GM18868 (cell line): ENCODE results near the gene GDF15.

Experiments
- ATAC-seq: cut with Tn5 transposase; IDR thresholded peaks from one replicate; pipeline ENCODE4 v1.9.1; 2021; ENCODE audit warnings: mild to moderate bottlenecking, moderate library complexity; ENCODE audit not compliant: unreplicated experiment

Gene GDF15

DNA sequence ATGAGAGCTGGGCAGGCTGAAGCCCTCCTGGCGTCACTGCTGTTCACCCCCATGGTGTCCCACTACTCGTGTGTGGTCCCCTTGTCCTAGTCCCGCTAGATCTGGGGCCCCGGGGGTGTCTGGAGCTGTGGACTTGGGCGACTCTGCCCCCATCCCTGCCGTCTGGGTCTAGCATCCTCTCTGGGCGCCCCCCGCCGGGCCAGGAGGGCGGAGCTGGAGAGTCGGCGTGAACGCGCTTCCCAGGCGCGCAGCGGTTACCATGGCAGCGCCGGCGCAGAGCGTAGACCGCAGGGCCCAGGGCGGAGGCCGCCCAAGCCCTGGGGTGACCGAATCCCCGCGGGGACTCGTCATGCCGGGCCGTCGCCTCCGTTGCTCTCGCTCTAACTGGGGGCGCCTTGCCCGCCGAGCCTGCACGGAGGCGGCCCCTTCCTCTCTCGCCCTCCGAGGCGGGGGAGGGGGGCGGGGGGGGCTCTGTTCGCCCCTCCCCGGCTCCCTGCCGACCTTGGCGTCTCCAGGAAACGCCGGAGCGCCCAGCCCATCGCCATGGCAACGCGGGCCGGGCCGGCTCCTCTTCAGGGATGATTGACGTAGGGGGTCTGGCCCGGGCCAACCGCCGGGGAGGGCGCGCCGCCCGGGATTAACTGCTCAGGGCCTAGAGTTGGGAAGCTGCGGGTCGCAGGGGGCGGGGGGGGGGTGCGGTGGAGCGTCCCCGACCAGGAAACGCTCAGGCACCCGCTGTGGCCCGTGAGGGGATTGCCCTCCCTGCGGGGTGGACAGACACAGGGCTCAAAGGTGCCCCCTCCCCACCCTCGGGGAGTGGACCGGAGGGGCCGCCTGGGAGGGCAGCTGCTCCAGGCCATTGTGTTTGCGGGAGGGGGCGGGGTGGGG, 43.1 kb downstream of the GDF15 start:
- peak; percentile 71 for ATAC-seq

DNA sequence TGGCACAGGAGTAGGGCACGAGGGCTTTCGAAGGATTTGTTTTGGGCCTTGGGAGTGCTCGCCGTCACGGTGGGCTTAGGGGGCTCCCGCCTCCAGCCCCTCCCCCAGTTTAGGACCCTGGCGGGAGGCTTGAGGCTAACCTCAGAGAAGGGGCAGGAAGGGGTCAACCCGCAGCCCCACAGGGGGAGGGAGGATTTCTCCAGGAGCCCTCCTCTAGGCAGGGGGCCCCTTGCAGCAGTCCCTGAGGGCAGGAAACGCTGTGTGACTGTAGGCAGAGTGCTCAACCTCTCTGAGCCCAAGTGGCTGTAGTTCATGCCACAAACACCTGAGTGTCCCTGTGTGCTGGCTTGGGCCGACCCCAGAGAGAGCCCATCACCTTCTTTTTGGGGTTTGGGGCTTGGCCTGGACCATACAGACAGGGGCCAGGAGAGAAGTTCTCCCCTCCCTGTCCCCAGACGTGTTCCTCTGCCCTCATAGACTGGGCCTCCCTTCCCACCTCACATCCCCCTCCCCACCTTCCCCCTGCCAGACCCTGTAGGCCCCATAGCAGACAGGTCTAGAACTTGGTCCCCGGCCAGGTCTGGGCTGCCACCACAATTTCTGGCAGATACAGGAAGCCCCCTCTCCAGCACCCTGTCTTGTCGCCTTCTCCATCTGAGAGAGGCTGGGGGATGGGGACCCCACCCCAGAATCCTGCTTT, 43.9 kb downstream of the GDF15 start:
- ATAC-seq = no peak

DNA sequence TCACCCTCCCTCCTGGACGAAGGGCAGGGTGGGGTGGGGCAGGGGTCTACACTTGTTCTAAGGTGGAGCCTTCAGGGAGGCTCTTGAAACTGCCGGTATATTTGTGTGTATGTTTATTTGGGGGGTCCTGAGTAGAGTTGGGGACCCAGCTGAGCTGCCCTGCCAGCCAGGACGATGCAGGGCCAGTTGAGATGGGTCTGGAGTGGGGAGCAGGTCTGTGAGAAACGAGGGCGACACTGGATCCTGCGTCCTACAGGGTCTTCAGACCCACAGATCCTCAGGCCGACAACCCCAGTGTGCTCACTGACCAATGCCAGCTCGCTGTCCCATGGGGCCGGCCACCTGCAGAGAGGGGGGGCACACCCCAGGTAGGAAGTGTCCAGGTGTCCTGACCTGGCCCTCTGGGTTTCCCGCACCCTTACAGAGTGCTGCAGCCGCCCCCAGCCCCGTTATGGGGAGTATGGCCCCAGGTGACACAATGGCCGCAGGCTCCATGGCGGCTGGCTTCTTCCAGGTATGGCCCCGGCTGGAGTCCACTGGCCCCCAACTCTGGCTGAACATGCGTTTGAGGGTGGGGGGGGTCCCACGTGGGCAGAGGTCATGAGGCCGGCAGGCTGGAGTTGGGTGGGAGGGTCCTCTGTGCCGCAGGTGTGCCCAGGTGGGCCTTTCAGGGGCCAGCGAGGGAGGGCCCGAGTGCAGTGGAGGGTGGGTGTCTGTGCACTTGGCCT, 44.6 kb downstream of the GDF15 start:
- ATAC-seq = no peak

DNA sequence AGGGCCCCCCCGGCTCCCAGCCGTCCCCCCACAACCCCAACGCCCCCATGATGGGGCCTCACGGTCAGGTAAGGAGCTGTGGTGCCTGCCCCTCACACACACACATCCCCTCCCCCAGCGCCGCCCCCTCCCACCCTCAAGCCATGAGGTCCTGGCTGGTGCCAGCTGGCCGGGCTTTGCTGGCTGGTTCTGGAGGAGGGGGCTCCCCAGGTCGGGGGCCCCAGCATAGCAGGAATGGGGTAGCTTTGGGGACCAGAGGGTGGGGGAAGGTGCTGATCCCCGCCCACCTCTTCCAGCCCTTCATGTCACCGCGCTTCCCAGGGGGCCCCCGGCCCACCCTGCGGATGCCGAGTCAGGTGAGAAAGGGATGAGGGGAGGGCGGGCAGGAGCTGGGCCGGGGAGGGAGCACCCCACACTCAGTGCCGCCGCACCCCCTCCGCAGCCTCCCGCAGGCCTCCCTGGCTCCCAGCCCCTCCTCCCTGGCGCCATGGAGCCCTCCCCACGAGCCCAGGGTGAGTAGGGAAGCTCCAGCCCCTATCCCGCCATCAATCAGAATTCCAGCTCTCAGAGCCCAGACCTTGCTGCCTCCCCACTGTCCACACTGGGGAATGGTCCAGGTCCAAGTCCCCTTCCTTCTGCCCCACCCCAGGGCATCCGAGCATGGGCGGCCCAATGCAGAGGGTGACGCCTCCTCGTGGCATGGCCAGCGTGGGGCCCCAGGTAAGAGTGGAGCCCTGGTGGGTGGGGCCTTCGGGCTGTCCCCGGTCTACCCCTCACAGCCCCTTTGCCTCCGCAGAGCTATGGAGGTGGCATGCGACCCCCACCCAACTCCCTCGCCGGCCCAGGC, 45.6 kb downstream of the GDF15 start:
- ATAC-seq = no peak

DNA sequence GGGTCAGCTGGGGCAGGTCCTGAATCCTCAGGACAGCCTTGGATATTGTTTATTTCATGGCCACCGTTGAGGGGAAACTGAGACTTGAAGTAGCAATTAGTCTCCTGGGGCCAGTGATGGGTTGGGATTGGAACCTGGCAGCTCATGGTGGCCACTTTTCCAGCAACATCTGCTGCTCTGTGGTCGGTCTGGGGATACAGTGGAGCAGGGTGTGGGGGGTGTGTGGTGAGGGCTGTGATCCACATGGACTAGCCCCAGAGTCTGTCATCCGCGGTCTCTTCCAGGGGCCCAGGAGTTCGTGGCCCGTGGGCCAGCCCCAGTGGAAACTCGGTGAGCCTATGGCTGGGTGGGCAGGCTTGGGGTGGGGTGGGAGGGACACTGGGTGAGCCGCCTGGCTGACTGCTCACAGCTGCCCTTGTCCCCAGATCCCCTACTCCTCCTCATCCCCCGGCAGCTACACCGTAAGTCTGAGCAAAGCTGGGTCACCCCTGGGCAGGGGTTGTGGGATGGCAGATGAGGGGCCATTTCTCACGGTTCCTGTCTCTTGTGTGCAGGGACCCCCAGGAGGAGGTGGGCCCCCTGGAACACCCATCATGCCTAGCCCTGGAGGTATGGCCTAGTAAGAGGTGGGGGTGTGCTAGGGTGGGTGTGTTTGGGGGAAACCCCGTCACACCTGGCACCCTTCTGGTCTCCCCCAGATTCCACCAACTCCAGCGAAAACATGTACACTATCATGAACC, 46.5 kb downstream of the GDF15 start:
- ATAC-seq = no peak

DNA sequence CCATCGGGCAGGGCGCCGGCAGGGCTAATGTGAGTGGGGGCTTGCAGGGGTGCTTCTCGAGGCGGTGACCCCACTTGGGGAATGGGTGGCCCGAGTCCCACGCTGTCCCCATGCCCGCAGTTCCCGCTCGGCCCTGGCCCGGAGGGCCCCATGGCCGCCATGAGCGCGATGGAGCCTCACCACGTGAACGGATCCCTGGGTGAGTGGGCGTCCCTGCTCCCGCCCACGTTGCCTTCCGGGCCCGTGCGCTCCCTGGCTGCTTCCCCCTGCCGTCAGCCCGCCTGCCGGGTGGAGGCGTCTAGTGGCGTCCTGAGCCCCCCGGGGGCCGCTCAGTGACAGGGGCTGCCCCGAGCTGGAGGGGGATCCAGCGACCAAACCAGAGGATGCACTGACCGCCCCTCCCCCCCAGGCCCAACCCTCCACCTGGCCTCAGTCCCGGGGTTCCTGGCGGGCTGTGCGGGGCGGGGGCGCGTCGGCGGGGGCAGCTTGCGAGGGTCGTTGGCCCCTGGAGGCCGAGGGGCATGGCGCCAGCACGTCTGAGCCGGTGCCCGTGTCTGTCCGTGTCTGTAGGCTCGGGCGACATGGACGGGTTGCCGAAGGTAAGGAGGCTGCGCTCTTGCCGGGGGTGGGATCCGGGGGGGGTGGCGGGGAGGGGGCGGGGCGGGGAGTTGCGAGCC, 47.2 kb downstream of the GDF15 start:
- ATAC-seq = no peak

DNA sequence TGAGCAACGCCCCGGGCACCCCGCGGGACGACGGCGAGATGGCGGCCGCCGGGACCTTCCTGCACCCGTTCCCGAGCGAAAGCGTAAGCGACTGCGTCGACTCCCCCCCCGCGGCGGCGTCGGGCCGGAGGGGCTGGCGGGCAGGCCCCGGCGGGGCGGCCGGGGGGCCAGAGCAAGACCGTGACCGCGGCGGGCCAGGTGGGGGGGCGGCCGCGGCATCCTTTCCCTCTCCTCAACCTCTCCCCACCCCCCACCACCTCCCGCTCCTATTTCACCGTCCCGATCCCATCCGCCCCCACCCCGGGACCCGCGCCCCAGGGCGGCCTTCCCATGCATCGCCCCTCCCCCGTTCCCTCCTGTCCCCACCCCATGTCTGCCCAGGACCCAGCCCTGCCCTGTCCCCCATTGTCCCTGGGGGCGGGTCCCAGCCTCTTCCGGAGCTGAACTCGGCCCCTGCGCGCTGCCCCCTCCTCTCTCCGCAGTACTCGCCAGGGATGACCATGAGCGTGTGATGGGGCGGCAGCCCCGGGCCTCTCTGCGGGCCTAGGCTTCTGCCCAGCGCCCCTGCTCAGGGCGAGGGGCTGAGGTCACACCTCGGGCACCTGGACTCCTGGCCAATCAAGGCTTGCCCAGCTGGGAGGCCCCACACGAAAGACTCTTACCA, 47.9 kb downstream of the GDF15 start:
- no peak for ATAC-seq

DNA sequence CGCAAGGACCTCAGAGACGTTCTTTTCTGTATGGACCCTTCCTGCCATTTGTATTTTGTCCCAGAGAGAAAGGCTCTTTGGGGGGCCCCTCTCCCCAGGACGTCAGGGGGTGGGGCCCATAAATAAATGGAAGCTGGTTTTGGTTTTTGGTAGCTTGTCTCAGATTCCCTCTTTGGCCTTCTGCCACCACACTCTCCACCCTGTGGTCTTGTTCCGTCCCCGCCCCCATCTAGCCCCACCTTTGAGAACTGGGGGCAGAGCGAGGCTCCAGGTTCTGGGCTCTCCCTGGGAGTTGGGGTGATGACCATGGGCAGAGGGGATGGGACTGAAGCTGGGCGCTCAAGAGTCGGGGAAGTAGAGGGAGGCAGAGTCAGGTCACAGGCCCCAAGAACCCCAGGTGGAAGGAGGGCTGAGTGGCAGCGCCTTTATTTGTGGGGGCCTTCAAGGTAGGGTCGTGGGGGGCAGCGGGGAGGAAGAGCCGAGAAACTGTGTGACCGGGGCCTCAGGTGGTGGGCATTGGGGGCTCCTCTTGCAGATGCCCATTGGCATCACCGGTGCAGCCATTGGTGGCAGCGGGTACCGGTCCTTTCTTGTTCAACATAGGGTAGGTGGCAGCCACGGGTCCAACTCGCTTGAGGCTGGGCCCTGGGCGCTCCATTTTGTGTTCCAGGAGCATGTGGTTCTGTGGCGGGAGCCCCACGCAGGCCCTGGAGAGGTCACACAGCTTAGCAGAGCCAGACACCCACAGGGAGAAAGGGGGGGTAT, 48.6 kb downstream of the GDF15 start:
- no peak for ATAC-seq

DNA sequence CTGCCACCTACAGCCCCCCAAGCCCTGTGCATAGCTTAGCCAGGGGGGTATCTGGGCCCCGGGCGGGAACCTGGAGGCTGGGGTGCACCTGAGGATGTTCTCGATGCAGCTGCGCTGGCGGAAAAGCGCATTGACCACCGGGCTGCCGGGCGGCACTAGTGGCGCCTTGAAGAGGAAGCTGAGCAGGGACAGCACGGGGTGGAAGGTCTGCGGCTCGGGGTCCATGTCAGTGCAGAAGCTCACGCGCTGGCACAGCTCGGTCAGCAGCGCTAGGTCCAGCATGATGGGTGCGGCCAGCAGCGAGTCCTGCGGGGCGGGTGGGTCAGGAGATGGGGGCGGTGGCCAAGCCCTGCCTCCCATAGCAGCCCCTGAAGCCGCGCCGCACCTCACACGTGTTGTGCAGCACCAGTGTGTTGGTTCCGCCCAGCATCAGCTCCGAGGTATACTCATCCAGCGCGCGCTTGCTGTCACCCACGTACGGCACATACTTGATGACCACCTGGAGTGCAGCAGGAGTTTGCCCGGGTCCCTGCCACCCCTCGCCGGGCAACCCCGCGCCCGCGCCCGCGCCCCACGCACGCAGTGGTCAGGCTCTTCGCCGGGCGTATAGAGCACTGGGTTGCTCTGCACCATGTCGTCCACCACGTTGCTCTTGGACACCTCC, 49.4 kb downstream of the GDF15 start:
- ATAC-seq = no peak

DNA sequence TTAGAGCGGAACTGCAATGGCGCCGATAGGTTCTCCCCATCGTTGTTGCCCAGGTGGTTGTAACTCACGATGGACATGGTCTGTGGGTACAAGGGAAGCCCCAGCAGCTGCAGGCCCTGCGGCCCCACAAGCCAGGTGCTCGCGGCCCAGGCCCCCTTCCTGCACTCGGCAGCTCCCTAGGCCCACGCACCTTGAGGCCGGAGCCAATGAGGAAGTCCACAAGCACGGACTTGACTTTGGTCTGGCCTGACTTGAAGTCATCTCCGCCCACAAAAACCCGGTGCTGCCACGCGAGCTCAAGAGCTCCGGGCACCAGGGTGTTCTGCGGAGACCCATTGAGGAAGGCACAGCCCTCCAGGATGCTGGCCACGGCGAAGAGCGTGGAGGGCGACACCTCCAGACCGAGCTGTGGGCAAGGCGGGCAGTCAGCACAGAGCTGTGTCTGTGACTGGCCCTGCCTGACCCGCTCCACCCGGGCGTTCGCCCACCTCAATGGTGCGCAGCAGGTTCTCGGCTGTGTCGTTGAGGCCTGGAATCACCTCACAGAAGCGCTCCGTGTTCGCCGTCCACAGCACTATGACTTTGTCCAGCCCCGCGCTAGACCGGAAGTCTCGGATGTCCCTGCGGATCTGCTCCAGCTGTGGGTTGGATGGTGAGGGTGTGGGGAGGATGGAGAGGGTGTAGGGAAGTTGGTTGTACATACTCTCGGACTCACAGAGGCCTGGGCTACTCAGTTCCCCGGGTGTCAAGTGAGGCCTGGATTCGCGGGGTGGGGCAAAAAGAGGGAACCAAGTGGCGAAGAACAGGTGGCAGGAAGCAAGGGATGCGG, 50.1 kb downstream of the GDF15 start:
- no peak for ATAC-seq

DNA sequence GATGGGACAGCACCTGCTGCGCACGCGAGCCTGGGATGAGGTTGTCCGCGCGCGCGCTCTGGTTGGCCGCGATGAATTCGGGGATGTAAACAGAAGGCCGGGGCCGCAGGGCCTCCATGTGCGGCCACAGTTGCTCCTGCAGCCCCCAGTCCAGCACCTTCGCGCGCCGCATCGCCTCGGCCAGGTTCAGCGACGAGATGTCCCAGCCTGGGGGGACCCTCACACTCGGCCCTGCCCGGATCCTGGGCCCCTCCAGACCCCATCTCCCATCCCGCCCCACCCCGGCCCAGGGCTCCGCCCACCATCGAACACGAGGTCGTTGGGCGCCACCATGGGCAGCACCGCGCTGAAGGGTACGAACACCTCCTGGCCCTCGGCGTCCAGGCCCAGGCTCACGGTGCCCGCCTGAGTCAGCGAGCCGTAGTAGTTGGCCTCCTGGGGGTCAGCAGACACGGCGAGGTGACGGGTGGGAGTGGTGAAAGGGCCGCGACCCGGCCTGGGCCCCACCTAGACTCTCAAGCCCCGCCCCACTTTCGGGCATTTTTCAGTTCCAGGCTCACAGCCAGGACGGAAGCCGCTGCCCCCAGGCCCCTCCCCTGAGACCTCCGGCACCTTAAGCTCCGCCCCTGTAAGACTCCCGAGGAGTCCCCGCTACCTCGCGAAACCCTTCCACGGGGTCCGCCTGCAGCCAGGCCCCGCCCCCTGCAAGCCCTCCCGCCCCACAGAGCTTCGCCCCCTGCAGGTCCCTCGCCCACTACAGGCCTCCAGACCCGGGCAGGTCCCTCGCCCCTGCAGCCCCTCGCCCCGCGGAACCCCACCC, 50.9 kb downstream of the GDF15 start:
- peak; percentile 40 for ATAC-seq

DNA sequence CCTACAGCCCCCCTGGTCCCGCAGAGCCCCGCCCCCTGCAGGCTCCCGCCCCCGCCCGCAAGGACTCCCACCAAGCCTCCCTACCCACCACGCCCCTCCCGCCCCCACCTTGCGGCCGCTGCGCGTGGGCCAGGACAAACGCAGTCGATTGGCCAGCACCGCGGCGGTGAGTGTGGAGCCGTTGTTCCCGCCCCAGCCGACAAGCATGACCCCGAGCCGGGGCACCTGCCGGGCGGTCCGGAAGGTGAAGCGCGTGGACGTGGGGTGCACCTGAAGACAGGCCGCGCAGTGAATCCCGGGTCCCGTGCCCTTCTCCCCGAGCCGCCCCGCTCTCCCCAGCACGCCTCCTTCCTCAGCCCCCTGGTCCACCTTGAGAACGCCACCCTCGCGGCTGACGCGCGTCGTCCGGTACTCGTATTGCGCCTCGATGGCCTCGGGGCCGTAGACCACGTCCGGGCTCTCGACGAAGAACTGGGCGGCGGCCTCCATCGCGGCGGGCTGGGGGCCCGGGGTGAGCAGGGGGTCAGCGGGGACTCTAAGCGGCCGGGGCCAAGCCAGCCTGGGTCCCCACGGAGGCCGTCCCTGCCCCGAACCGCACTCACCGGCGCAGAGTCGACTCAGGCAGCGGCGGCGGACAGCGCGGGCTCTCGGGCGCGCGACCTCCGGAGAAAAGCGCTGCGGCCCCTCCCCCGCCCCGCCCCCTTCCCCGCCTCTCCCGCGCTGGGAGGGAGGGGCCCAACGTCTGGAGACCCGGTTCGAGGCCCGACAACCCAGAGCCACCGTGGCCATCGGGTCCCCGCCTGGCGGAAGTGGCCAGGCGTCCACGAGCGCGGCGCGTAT, 51.8 kb downstream of the GDF15 start, which contains the start of gene ISYNA1:
Gene ISYNA1 (minus strand): TSS at position 643 of the 840 bp plus-strand sequence. CDS start 154 bp downstream, at position 489.
- no peak for ATAC-seq

DNA sequence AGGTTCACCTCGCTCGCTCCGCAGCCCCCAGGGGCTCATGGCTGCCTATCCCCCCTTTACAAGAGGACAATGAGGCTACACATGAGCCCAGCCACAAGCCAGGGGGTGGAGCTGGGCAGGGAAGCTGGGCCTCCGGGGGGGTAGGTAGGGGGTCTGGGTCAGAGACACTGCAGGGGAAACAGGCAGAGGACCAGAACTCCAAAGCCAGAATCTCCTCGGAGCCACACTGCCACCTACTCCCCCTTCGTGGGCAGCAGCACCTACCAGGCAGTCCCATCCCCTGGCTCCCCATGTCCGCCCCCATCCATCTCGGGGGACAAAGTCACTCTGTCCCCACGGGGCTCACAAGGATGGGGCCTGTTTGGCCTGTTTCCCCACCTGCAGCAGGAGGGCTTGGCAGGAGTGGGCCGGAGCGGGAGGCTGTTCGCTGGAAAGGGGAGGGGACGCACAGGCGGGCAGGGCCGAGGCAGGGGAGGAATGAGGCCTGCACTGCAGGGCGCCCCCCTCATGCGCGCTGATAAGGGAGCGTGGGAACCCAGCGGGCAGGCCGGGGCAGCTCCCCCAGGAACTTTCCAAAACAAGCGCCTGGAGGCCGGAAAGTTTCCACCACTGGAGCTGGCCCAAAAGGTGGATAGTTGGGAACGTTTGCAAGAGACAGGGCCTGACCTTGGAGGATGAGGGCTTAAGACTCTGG, 52.5 kb downstream of the GDF15 start:
- ATAC-seq = no peak
